NCI-H2171 (cell line): ENCODE results near the gene ACTC1.

Source experiments
- DNase-seq: peaks from one replicate; lab custom pipeline; 2025; lab: John Stamatoyannopoulos, UW

ACTC1 gene

DNA sequence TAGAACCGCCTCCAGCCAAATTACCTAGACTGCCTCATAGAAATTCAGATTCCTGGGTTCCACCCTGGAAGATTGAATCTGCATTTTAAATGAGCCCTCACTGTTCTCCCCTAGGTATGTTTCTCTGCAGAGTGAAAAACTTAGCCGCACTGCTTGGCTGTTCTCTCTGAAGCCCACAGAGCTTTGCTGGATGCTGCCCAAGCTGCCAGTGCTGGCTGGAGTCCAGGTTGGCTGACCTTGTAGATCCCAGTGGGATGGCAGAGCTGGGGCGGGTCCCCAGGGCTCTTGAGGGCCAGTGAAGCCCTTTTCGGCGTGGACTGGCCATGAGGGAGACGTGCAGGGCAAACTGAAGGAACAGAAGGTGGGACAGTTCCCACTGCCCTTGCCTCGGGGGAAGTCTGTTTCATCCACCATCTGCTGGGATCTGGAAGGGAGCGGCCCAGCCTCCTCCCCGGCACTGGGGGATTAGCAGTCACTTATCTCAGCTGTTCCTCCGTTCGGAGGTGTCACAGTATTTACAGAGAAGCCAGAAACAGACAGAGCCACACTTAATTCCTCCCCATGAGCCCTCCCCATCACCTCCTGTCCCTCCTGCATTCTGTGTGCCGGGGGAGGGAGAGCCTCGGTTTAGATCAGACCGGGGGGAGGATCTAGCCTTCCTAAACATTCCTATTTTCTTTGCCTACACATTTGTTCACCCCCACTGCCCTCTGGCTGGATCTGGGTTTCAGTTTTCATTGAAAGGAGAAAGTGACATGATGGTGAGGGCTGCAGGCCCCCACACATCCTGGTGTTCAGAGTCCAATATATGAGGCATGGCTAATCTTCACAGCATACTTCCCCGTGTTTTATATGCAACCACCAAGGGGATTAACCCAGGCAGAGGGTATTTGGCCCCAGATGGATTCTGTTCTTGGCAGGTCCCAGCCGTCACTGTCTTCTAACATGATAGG, 4.1 kb upstream of the ACTC1 start:
- DNase-seq: peak; percentile 66

DNA sequence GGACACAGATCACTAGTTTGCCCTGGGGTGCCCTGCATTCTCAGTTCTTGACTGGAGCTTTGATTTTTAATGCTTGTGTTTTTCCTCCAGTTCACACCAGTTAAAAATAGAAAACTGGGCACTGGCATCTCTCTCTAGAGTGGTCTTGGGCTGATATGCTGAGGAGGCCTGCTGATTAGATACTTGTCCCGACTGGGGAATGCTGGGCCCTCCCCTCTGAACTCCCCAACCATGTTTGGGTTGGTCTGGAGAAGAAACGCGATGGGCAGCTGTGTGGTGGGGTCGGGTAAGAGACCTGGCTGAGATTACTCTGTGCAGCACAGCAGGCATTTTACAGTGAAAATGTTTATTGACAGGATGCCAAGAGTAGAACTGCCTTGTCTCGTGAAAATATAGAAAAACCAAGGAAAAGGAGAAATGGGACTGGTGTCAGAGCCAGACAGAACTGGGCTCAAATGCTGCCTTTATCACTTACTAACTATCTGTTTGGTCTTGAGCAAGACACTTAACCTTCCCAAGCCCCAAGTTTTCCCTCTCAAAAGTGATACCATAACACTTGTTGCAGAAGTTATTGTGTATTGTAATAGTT, 1.6 kb upstream of the ACTC1 start:
- no peak for DNase-seq

DNA sequence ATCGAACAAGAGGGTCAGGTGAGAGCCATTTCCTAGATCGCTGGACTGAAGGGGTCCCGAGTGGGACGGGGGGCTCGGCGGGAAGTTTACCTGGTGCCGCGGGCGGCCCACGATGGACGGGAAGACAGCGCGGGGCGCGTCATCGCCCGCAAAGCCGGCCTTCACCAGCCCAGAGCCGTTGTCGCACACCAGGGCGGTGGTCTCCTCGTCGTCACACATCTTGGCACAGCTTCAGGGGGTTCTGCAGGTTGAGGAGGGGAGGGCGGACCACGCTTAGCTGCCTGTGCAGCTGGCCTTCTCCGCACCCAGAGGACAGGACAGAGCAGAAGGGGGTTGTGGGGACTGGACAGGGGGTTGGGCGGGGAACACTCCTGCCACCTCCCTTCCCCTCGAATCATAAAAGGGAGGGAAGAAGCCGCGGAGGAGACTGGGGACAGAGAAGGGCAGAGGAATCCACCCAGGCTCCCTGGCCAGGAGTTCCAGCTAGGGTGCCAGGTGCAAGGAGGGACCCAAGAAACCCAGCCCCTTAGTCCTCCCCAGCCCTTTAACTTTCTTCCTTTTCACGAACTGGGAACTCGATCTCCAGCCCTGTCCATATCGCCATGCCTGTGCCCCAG, 651 bp downstream of the ACTC1 start:
- no peak for DNase-seq

DNA sequence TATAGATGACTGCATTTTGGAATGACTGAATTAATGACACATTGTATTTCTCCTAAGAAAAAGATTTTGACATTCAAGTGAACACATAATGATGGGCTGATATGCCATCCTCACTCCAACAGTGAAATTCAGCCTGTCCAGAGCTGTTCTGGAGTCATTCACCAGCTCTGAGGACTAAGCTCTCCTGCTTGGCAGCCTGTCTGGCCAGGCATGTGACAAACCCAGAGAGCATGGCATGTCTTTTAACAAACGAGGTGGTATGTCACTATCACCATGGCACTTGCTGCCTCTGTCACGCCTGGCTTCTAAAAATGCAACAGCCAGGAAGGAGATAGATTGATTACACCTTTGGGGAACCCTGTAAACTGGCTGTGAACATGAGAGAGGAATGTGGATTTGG, 1.4 kb downstream of the ACTC1 start:
- DNase-seq: no peak

DNA sequence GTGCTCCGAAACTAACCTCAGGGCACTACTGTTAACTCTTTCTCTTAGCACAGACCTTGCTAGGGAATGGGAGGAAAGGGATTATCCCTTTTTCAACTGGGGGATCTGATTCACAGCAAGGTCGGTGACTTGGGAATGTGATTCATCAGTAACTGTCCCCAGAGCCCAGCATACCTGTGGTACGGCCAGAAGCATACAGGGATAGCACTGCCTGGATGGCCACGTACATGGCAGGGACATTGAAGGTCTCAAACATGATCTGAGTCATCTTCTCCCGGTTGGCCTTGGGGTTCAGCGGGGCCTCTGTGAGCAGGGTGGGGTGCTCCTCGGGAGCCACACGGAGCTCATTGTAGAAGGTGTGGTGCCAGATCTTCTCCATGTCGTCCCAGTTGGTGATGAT, 2.3 kb downstream of the ACTC1 start:
- DNase-seq: no peak

DNA sequence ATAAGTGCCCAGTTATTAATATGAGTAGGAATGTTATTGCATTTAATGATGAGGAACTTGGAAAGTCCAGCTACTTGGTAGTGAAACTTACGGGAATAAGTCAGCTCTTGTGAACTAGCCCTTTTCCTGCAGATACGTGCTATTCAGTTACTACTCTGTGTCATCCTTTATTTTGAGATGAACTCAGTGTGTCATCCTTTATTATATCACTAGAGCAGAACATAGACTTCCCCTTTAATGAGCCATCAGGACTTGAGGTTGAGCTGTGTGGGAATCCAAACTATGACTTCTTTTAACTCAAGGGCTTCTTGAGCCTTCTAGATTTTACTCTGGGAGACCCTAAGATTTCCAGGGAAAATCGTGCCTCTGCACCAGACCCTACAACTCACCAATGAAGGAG, 3.6 kb downstream of the ACTC1 start:
- no peak for DNase-seq

DNA sequence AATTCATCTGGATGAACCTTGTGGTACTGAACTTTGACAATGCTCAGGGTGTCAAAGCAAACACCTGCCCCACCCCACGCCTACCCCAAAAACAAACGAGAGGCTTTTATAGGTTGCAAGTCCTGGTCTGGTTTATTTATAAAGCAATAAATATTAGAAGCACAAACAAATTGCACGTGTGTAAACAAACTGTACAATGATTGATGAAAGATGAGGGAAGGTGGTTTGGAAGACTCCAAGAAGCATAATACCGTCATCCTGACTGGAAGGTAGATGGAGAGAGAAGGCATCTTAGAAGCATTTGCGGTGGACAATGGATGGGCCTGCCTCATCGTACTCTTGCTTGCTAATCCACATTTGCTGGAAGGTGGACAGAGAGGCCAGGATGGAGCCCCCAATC, 5.2 kb downstream of the ACTC1 start:
- DNase-seq: no peak

DNA sequence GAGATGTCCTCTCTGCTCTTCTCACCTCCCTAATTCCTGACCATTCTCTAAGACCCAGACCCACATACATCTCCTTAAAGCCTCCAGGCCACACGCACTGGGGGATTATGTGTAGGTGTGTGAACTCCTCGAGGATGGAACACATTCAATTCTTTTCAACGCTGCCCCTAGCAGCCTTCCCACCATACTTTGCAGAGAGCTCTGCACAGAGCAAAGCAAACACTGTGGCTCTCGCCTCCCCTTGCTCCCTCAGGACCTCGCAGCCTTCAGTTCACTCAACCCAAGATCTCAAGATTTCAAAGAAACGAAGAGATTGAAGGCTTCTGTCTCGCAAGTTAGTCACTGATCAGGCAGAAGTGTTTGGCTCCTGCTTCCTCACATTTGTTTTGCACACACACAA, 6.0 kb downstream of the ACTC1 start:
- no peak for DNase-seq

DNA sequence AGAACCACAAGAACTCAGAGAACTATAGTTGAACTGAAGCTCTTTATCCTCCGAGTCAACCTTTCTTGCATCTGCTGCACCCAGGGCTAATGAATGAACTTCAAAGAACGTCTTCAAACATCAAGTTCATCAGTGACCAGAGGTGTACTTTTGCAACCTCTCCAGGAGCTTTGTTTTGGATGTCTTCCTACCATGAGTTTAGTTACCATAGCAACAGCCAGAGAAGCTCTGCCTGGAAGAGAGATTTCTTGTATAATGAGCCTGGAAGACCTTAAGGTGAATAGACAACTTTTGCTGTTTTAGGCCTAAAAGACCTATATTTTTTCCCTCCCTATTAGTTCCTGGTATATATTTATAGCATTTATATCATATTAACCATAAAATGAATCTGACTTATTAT, 9.1 kb downstream of the ACTC1 start:
- no peak for DNase-seq

DNA sequence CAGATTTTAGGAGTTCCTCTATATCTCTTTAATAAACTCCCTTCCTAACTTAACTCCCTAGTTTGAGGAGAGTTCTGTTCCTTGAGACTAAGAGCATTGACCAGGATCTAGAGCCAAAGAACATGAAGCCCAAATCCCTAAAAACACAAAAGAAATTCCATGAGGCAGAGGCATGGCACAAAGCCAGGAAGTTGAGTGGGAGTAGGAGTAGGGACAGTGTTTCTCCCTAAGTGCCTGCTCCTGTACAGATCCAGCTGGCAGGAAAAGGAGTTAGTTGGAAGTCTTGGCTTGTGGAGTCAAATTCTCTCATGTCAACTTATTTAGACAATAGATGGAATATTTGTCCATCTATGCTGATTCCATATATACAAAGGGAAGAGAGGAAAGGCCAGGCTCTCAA, 11.4 kb downstream of the ACTC1 start:
- no peak for DNase-seq

DNA sequence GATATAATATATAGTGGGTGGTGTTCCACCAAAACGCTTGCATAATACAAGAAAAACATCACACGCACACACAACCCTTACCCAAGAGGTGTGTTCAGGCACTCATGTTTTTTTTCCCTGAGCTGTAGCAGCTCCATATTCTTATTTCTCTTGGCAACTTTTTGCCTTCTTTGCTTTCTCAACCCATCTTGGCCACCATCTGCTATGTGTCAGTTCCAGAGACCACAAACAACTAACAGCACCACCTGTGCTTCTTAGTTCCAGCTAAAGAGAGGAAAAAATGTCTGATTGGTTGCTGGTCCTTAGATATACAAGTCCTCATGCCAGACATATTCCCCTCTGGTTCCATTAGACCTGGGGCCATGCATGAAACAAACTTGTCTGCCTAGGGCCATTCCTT, 11.9 kb downstream of the ACTC1 start:
- DNase-seq: peak; percentile 48

DNA sequence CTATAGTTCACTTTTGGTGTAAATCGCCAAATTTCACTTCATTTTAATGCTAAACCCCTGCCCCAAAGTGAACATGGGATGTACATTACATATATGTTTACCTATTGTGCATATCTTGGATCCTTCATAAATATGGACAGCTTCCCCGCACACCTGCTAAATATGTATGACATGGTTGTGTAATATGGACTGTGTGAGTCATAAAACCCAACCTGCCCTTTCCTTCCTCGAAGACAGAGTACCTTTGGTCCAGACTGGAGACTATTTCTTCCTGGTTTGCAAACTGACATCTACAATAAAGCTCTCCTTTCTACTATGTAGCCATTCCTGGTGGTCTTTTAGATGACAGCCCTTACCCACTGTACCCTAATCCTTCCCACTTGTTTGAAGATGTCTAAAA, 12.4 kb downstream of the ACTC1 start:
- no peak for DNase-seq

DNA sequence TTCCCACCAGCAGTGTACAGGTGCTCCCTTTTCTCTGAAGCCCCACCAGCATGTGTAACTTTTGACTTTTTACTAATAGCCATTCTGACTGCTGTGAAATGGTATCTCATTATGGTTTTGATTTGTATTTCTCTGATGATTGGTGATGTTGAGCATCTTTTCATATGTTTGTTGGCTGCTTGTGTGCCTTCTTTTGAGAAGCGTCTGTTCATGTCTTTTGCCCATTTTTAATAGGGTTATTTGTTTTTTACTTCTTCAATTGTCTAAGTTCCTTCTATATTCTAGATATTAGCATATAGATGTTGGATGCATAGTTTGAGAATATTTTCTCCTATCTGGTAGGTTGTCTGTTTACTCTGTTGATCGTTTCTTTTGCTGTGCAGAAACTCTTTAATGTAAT, 14.6 kb downstream of the ACTC1 start:
- DNase-seq: no peak

DNA sequence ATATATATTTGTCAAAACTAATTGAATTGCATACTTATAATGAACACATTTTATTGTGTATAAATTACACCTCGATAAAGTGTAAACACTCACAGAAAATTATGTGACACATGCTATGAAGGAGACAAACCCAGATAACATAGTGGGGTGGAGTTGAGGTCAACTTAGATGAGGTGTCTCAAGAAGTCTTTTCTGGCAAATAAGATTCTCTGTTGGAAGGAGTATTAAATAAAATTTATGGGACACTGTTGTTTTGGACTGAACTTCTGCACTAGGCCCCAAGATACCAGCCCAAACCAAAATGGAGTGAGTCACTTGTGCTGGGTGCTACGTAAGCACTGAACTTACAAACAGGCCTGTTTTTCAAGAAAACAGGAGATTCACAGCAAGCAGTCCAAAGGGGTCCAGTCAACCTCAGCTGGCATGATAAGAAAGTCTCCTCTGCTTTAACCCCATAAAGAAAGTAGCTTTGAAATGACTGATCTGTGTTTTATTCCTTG, 18.7 kb downstream of the ACTC1 start:
- no peak for DNase-seq

DNA sequence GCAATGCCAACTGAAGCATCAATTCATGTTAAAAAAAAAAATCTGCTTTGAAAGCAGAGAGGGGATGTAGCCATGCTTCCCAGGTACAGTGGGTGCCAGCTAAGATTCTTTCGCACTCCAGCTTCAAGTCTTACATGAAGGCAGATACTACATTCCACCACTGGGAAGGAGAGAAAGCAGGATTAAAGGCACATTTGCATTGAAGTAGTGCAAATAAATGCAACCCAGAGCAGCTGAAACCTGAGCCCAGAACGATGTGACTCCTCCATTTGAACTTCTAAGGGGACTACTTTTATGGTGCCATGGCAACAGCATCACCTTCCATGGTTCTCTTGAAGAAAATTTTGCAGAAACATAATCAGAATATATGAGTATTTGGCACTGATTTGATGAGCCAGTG, 21.4 kb downstream of the ACTC1 start:
- peak; percentile 41 for DNase-seq

DNA sequence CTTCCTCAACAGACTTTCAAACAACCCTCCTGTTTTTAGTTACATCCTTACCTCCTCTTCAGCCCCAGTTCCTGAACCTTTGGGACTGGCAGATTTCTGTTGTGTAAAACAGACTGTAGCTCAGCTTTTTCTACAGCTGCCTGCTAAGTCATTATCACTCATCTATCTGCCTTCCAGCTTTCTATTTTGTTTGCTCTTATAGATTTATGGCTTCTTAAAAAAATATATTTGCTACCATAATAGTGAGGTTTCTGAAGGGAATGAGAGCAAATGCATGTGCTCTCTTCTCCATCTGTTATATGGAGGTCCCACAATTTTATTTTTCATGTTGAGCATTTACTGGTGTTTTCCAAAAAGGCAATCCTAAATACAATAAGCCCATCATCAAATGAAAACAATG, 22.3 kb downstream of the ACTC1 start:
- DNase-seq: no peak

DNA sequence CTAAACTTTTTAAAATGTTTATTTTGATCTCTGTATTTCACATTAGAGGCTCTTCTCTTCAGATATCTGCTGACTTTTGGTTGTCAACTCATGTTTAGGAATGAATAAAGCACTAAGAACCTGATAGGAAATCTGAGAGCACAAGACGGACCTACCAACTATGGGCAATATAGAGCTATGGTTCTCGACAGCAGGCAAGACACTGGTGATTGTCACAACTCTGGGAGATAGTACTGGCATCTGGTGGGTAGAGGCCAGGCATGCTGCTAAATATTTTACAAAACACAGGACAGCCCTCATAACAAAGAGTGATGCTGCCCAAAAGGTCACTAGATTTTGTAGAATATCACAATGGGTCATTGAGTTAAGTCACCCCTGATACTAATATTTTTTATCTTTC, 23.0 kb downstream of the ACTC1 start:
- DNase-seq: no peak

DNA sequence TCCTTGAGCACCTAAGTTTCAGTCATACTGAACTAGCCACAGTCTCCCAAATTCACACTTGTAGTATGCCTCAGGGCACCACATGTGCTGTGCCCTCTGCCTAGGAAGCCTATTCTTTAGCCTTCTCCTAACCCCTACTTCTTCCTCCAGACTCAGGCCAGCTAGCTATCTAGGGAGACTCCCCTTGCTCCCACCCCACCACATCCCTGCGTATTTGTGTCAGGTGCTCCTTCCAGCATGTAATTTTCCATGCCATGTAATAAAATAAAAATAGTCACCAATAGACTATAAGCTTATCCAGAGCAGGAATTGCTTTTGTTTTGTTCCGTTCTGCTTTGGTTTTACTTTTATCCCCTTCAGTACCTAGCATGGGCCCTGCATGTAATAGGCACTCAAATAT, 25.6 kb downstream of the ACTC1 start:
- no peak for DNase-seq

DNA sequence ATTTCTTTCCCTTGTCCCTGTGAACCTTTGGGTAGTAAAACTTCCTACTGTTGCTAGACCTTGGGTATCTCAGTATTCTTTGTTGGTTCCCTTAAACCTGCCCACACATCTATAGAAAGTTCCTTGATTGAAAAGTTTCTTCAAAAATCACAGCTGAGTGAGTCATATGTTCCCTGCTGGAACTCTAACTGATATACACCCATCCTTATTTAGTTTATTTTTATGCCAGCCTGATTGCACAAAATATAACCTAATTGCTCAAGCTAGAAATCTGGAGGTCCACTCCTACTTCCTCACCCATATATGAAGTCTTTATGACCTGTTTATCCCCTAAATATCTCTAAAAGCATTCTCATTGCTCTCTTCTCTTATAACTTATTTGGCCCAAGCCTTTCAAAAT, 26.8 kb downstream of the ACTC1 start:
- DNase-seq: no peak

DNA sequence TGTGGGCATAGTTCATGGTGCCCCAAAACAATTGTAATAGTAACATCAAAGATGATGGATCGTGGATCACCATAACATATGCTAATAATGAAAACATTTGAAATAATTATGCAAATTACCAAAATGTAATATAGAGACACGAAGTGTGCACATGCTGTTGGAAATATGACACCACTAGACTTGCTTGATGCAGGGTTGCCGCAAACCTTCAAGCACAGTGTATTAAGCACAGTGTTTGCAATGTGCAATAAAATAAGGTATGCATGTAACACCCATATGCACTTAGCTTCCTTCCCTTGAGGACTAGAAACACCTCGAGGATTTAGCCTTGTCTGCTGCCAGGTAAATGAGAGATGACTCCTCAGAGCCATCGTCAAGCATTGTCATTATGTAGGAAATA, 29.6 kb downstream of the ACTC1 start:
- no peak for DNase-seq

DNA sequence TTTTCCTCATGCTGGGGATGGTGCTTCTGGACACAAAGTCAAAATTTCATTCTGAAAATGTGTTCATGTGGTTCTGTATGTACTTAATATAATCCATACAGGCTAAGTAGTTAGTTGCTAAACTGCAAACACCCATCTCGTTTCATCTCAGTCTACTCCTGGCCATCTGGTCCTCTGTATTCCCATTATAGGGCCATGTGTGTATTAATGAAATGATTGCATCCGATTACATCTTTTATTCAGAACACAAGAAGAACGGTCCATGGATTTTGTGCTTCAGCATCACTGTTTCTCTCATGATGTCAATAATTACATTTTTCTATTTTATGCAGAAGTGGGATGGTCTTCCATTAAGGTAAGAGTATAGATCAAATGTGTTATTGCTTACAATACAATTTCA, 34.4 kb downstream of the ACTC1 start:
- DNase-seq: no peak

DNA sequence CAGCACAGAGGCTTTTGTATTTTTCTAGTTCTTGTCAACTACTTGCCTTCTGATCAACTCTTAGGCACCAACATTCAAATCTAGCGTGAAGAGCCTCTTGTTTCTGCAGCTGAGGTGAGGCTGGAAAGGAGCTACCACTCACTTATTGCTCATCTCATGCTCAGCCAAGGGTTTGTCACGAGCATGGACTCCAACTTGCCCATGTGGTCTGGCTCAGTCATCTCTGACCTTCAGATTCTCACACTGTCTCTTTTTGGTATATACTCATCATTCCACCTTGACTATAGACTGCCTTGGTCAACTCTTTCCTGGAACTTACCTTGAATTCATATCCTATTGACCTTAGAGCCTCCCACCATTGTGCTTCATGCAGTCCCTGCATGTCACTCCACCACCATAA, 35.4 kb downstream of the ACTC1 start:
- DNase-seq: no peak

DNA sequence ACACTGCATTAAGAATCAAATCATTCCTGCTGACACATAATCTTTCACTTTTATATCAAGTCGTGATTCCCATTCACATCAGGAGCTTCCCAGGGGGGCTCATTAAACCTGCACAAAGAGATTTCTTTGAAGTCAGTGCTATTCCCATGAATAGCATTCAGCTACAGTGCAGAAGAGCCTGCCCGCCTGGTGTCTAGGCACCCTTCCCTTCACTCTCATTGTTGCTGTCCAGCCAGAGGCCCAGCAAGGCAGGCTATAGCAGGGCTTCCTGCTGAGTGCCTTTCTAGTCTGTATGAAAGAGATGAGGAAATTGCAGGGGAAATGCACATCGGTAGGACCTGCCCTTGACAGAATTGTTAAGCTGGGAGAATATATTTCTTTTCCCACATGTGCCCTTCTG, 36.0 kb downstream of the ACTC1 start:
- DNase-seq: no peak
